HG02840 (cell line): Measurements from ENCODE around the gene CNTN2.

ENCODE experiments used
- ATAC-seq: cut with Tn5 transposase; IDR thresholded peaks from one replicate; pipeline ENCODE4 v1.9.1; 2021; ENCODE audit warnings: mild to moderate bottlenecking, moderate library complexity, moderate number of reproducible peaks; ENCODE audit not compliant: unreplicated experiment, low FRiP score

The CNTN2 gene

DNA sequence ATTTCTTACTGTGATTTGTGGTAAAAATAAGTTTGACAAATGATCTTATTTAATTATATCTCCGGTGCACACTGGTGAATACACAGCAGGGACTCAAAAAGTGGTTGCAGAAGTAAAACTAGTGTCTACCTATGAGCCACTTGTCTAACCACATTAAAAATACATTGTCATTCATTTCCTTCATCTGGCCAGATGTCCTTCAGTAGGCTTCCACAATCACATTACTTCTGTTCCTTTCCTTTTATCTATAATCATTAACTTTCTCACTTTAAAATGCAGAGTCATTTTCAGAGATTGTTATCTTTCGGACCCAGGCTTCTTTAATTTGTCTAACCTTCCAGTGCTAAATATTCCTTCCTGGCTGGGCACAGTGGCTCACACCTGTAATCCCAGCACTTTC lies 75.7 kb downstream of the CNTN2 start:
- ATAC-seq = no peak

GRCh38 chr1:205121660-205122488 lies 78.9 kb downstream of the CNTN2 start, which contains the start of gene RBBP5:
TSS of gene RBBP5 (minus strand) at chr1:205121978. CDS start at chr1:205121873, 105 bp downstream.
- ATAC-seq = peak; percentile 84

- ATAC-seq = peak; percentile 13
Observed at GRCh38 chr1:205122489-205122882, 79.5 kb downstream of the CNTN2 start.

- no peak for ATAC-seq
Observed at GRCh38 chr1:205124726-205125125, 81.7 kb downstream of the CNTN2 start.

DNA sequence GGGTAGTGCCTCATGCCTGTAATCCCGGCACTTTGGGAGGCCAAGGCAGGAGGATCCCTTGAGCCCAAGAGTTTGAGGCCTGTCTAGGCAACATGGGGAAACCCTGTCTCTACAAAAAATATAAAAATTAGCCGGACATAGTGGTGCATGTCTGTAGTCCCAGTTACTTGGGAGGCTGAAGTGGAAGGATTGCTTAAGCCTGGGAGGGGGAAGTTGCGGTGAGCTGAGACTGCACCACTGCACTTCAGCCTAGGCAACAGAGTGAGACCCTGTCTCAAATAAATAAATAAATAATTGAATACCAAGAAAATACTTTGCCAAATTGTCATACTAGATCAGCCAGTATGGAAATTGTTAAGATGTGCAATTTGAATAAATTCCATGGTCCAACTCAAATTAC lies 84.6 kb downstream of the CNTN2 start:
- ATAC-seq = no peak
